ENCODE measurements around the gene AZU1.

DNA sequence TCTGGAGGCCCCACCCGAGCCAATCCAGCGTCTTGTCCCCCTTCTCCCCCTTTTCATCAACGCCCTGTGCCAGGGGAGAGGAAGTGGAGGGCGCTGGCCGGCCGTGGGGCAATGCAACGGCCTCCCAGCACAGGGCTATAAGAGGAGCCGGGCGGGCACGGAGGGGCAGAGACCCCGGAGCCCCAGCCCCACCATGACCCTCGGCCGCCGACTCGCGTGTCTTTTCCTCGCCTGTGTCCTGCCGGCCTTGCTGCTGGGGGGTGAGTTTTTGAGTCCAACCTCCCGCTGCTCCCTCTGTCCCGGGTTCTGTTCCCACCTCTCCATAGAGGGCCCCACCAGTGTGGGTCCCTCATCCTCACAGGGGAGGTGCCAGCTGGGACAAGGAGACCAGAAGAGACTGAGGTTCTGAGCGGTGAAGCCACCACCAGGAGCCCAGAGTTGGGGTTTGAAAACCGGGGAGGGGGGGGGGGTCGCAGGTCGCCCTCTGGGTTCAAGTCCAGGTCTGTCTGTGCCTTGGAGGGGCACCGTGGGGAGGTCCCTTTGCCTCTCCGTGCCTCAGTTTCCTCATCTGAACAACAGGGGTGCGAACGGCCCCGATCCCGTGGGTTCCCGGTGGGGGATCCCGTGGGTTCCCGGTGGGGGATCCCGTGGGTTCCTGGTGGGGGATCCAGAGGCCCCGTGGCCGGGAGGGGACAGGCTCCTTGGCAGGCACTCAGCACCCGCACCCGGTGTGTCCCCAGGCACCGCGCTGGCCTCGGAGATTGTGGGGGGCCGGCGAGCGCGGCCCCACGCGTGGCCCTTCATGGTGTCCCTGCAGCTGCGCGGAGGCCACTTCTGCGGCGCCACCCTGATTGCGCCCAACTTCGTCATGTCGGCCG, 24.7 kb downstream of the AZU1 start, which contains the start of gene ELANE:
- TF ChIP-seq CTCF (conservative IDR thresholded peaks at IDR 0.05; ENCODE audit: low read length): no peak
- no peak for TF ChIP-seq EZH2phosphoT487 (IDR thresholded peaks at IDR 0.05; ENCODE audit: borderline replicate concordance)

Measured in Loucy (cell line).